Cardiac septum (tissue), 1 donor: ENCODE results near the gene ATP7B. TPM values are rescaled to one million over a fixed set of nuclear protein-coding genes. Genes with fewer than 3 reads are reported as not detected.

Source experiments
- DNase-seq: peaks from one replicate; pipeline ENCODE4 v3.0.0-alpha.2; 2020; ENCODE audit warnings: low spot score
- intact Hi-C: fragments of 100-400 bp; cut with DNase I; formaldehyde crosslinking; loops from one replicate; pipeline ENCODE4 v1.14.0; 2022
- total RNA-seq: library from RNA; stranded (reverse); fragmentation: NEBNext Ultra II Directional; extraction: Animal tissue kit (Norgen Biotek cat#: 25700); gene quantifications from one replicate; pipeline ENCODE4 v1.2.1, GENCODE V29; 2021
- donor health status: DM: no; HTN: no; CAD: no.

Gene ATP7B
- total RNA-seq, 1 donor from 2014 or later = 10.8 TPM

- DNase-seq = no peak
- intact Hi-C loops = no loop called here
These were observed 79.6 kb downstream of the ATP7B start for GRCh38 chr13:51931606-51932005.

- intact Hi-C loops = no loop called here
- peak; percentile 68 for DNase-seq
These were observed 81.6 kb downstream of the ATP7B start for GRCh38 chr13:51929699-51930098.

- intact Hi-C loops = no loop called here
- no peak for DNase-seq
These were observed 83.0 kb downstream of the ATP7B start for GRCh38 chr13:51928231-51928630.

- DNase-seq = peak; percentile 36
- intact Hi-C loops = no loop called here
These were observed 84.1 kb downstream of the ATP7B start for GRCh38 chr13:51927129-51927528.

- intact Hi-C loops = no loop called here
These were observed 84.7 kb downstream of the ATP7B start for GRCh38 chr13:51926528-51926885.

GRCh38 chr13:51925865-51926527 lies 85.3 kb downstream of the ATP7B start:
- intact Hi-C loops = no loop called here

More at GRCh38 chr13:51926528-51926885, 84.7 kb downstream of the ATP7B start:
- DNase-seq = no peak

GRCh38 chr13:51924756-51925544 lies 86.3 kb downstream of the ATP7B start:
- peak; percentile 31 for DNase-seq
- intact Hi-C loops = no loop called here

More at GRCh38 chr13:51925865-51926527, 85.3 kb downstream of the ATP7B start:
- DNase-seq = peak; percentile 54

GRCh38 chr13:51923983-51924539 lies 87.2 kb downstream of the ATP7B start:
- peak; percentile 33 for DNase-seq

GRCh38 chr13:51922771-51923480 lies 88.3 kb downstream of the ATP7B start:
- intact Hi-C loops = no loop called here
- no peak for DNase-seq

More at GRCh38 chr13:51923983-51924539, 87.2 kb downstream of the ATP7B start:
- intact Hi-C loops = no loop called here

GRCh38 chr13:51921790-51922740 lies 89.2 kb downstream of the ATP7B start:
- intact Hi-C loops = no loop called here
- no peak for DNase-seq

GRCh38 chr13:51920786-51921185 lies 90.5 kb downstream of the ATP7B start:
- intact Hi-C loops = no loop called here
- no peak for DNase-seq

GRCh38 chr13:51920267-51920666 lies 91.0 kb downstream of the ATP7B start:
- DNase-seq = no peak
- intact Hi-C loops = no loop called here

- intact Hi-C loops = no loop called here
- DNase-seq = peak; percentile 19
These were observed 91.7 kb downstream of the ATP7B start for GRCh38 chr13:51919531-51919930.

- intact Hi-C loops = no loop called here
These were observed 94.3 kb downstream of the ATP7B start for GRCh38 chr13:51916962-51917361.

GRCh38 chr13:51916051-51916818 lies 95.0 kb downstream of the ATP7B start:
- intact Hi-C loops = no loop called here
- DNase-seq = no peak

More at GRCh38 chr13:51916962-51917361, 94.3 kb downstream of the ATP7B start:
- DNase-seq = peak; percentile 60

GRCh38 chr13:51914137-51914493 lies 97.1 kb downstream of the ATP7B start:
- intact Hi-C loops = loop anchor here (5.0 kb wide), 1 partner anchor 213 kb away; the partner anchor contains the start of gene NEK5
- DNase-seq = no peak

GRCh38 chr13:51913421-51914136 lies 97.7 kb downstream of the ATP7B start:
- intact Hi-C loops = loop anchor here (5.0 kb wide), 1 partner anchor 214 kb away; the partner anchor contains the start of gene NEK5
- no peak for DNase-seq
